Measurements from ENCODE around the gene ZBTB4.

The ZBTB4 gene

DNA sequence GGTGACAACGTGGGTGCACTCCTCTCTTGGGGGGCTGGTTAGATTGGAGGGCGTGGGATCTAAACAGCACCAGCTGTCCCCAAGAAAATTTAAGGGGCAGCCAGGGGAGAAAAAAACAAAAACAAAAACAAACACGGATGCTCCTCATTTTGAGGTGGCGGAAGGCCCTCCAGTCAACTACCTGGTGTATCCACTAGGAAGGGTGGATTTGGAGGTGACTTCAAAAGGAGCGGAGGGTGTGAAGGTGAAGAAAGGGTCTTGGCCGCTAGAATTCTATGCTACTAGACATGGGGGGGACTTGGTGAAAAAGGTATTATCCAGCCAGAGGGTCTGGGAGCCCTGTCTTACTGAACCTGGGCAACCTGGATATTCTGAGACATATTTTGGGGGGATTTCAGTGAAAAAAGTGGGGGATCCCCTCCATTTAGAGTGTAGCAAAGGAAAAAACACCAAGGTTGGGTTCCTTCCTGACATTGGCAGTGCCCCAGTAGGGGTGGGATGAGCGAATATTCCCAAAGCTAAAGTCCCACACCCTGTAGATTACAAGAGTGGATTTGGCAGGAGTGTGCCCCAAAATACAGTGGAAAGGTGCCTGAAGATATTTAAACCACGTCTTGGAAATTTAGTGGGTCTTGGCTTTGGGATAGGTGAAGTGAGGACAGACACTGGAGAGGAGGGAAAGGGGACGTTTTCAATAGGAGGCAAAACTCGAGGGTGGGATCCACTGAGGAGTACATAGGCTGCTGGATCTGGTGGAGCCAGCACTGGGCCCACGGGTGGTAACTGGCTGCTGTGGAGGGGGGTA, 40.6 kb downstream of the ZBTB4 start:
- DNase-seq, result no peak

GRCh38 chr17:7437950-7438614, 41.3 kb downstream of the ZBTB4 start:
- peak; percentile 51 for DNase-seq

- no peak for DNase-seq
Measured at GRCh38 chr17:7437369-7437863, 42.0 kb downstream of the ZBTB4 start.

GRCh38 chr17:7436556-7437368, 42.7 kb downstream of the ZBTB4 start:
- DNase-seq, result peak; percentile 77

DNA sequence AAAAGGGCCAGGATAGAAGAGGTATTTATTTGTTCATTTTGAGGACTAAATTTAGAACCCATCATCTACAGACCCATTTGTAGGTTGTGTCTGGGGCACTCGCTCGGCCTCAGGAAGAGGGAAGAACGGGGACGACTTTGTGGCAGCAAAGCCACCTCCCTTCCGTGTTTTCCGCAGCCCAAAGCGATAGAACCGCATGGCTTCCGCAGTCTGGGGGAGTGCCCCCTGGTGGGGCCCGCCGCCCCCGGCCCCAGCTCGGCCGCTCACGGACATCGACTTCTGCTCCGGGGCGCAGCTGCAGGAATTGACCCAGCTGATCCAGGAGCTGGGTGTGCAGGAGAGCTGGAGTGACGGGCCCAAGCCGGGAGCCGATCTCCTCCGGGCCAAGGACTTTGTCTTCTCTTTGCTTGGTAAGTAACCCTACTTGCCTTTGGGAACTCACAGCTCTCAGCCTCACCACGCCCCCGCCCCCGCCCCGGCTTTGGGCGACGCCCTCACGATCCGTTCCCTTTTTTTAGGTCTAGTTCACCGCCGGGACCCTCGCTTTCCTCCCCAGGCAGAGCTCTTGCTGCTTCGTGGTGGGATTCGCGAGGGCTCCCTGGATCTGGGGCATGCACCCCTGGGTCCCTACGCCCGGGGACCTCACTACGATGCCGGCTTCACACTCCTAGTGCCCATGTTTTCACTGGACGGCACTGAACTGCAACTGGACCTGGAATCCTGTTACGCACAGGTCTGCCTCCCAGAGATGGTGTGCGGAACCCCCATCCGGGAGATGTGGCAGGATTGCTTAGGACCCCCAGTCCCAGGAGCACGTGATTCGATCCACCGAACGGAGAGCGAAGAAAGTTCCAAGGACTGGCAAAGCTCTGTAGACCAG, 43.5 kb downstream of the ZBTB4 start:
- peak; percentile 45 for DNase-seq

- DNase-seq, result no peak
Measured at GRCh38 chr17:7432296-7432695, 47.1 kb downstream of the ZBTB4 start.

DNA sequence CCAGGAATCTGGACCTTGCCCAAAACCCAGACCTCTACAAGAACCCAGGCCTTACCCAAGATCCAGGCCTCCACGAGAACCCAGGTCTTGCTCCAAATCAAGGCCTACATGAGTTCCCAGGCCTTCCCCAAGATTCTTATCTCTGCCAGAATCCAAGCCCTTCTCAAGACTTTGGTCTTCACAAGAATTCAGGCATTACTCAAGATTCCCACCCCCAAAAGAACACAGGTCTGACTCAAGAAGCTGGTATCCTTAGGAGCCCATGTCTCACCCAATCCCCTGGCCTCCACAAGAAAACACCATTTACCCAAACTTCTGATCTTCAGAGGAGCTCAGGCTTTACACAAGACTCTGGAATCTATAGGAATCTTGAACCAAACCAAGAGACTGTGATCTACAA, 48.2 kb downstream of the ZBTB4 start:
- DNase-seq, result no peak

- no peak for DNase-seq
Measured at GRCh38 chr17:7429722-7430121, 49.7 kb downstream of the ZBTB4 start.

GRCh38 chr17:7428557-7428956, 50.9 kb downstream of the ZBTB4 start, which contains the start of gene SPEM3:
TSS of gene SPEM3 (plus strand) at chr17:7428857. CDS start at chr17:7428903, 46 bp downstream.
- DNase-seq, result no peak

GRCh38 chr17:7427549-7427948, 51.9 kb downstream of the ZBTB4 start:
- DNase-seq, result no peak

GRCh38 chr17:7426896-7427489, 52.4 kb downstream of the ZBTB4 start:
- DNase-seq, result no peak

GRCh38 chr17:7426203-7426863, 53.1 kb downstream of the ZBTB4 start:
- no peak for DNase-seq

GRCh38 chr17:7425756-7426155, 53.7 kb downstream of the ZBTB4 start:
- DNase-seq, result no peak

GRCh38 chr17:7425316-7425715, 54.1 kb downstream of the ZBTB4 start, which contains the start of gene SPEM2:
TSS of gene SPEM2 (plus strand) at chr17:7425616. CDS start at chr17:7425689, 73 bp downstream.
- no peak for DNase-seq

DNA sequence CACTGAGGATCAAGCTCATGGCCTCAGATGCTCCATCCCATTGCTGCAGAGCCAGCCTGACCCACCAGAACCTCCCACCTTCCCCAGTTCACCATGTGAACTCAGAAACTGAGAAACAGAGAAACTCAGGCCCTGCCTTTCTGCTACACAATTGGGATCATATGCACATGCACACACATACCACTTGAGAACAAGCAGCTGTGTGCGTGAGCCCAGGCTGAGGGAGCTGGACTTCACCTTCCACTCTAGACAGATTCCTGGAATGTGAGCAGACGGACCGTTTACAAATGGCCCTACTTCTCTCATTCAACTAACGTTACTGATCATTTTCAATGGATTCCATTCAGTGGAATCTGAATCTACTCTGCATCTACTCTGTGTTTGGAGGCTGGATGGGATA, 55.8 kb downstream of the ZBTB4 start:
- no peak for DNase-seq

GRCh38 chr17:7421186-7421585, 58.2 kb downstream of the ZBTB4 start:
- no peak for DNase-seq

- DNase-seq, result no peak
Measured at GRCh38 chr17:7419819-7420610, 59.4 kb downstream of the ZBTB4 start, which contains the start of gene SPEM1. TSS of gene SPEM1 (plus strand) at chr17:7420324. CDS start at chr17:7420385, 61 bp downstream.

DNA sequence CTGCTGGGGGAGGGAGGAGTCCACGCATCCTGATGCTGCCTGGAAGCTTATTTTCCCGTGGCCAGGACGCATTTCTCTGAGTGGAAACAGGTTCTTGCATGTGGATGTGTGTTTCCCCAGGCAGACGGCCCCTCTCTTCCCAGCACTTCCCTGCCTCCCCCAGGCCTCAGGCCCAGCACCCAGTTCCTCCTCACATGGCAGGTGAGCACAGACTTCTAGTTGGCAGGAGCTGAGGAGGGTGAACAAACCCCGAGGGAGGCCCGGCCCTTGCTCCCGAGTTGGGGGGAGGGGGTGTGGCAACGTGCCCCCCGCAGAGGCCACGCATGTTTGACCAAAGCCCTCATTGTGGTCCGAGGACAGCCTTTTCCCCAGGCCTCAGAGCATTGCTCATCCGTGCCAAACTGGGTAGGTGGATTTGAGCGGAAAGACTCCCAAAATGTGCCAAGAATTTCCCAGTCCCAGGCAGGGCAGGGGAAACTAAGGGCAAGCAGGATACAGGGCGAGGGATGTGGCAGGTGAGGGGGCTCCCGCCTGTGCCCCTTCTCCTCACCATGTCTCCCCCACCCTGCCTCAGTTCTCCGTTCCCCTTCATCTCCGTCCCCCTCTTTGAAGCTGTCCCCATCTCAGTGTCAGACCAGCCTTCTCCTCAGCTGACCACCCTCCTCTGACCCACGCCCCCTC, 60.8 kb downstream of the ZBTB4 start:
- DNase-seq, result no peak

DNA sequence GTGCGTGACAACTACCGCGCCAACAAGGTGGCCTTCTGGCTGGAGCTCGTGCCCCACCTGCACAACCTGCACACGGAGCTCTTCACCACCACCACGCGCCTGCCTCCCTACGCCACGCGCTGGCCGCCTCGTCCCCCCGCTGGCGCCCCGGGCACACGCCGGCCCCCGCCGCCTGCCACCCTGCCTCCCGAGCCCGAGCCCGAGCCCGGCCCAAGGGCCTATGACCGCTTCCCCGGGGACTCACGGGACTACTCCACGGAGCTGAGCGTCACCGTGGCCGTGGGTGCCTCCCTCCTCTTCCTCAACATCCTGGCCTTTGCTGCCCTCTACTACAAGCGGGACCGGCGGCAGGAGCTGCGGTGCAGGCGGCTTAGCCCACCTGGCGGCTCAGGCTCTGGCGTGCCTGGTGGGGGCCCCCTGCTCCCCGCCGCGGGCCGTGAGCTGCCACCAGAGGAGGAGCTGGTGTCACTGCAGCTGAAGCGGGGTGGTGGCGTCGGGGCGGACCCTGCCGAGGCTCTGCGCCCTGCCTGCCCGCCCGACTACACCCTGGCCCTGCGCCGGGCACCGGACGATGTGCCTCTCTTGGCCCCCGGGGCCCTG, 62.3 kb downstream of the ZBTB4 start:
- no peak for DNase-seq

Measured in NCI-H1694 treated with DMSO at 0.1 percent for 48 hours (cell line).